Ectodermal cell (in vitro differentiated cells): ENCODE results near the gene FSHB. TPM values are rescaled to one million over a fixed set of nuclear protein-coding genes. Genes with fewer than 3 reads are reported as not detected.
"Not testable (repeated sequence)": the region's sequence is repeated elsewhere in the genome, so short reads cannot be mapped to it uniquely, and the experiment has no call there.

Source experiments
- H3K27ac ChIP-seq: 2 replicates; pipeline ENCODE4 v1.7.0; 2013; ENCODE audit warnings: mild to moderate bottlenecking, low read depth, low read length; ENCODE audit not compliant: insufficient read depth, poor library complexity, severe bottlenecking
- H3K27me3 ChIP-seq: 2 replicates; pipeline ENCODE4 v1.7.0; 2013; ENCODE audit warnings: mild to moderate bottlenecking, low read length; ENCODE audit not compliant: insufficient read depth, control insufficient read depth, poor library complexity, severe bottlenecking
- H3K36me3 ChIP-seq: one replicate; pipeline ENCODE4 v1.7.0; 2013; ENCODE audit warnings: low read length; ENCODE audit not compliant: control insufficient read depth, insufficient read depth
- H3K4me1 ChIP-seq: one replicate; pipeline ENCODE4 v1.7.0; 2013; ENCODE audit warnings: low read length; ENCODE audit not compliant: control insufficient read depth, insufficient read depth
- H3K4me3 ChIP-seq: 2 replicates; pipeline ENCODE4 v1.7.0; 2013; ENCODE audit warnings: low read depth, low read length, control low read depth; ENCODE audit not compliant: insufficient read depth
- H3K9me3 ChIP-seq: 2 replicates; pipeline ENCODE4 v1.7.0; 2013; ENCODE audit warnings: mild to moderate bottlenecking, low read length, moderate library complexity; ENCODE audit not compliant: control insufficient read depth
- WGBS, 2 experiments: methylation state at CpG; one replicate each; pipeline ENCODE4 v1.1.7; 2013; ENCODE audit warnings: missing lambda C conversion rate in 2 of 2; 5-methylcytosine and 5-hydroxymethylcytosine counted together
- polyA plus RNA-seq, 4 experiments: library from polyadenylated mRNA; stranded (reverse); fragments of 50-300 nt; gene quantifications; one replicate each; pipeline ENCODE4 v1.2.3, GENCODE V29; 2013

Gene FSHB
- not detected for polyA plus RNA-seq (2013, experiment 1 of 4)
- not detected for polyA plus RNA-seq (2013, experiment 2 of 4)
- not detected for polyA plus RNA-seq (2013, experiment 3 of 4)
- polyA plus RNA-seq (2013, experiment 4 of 4), result not detected

GRCh38 chr11:30230714-30231113, at the start of gene FSHB:
Gene FSHB (plus strand): TSS chr11:30231014. CDS start chr11:30231903, 889 bp downstream.
- no peak within 1 kb of the TSS for H3K4me3 ChIP-seq
- no peaks in the 10 kb centered on the region for H3K27me3 ChIP-seq
- H3K4me1 ChIP-seq, result no peaks in the 10 kb centered on the region
- H3K27ac ChIP-seq, result no peak within 1 kb of the TSS
- no peaks in the 10 kb centered on the region for H3K36me3 ChIP-seq
- WGBS, 2 experiments, result 93 to 95% methylated on average over 3 of the region's 3 CpGs
- no peaks in the 10 kb centered on the region for H3K9me3 ChIP-seq

GRCh38 chr11:30186748-30187147, 44.1 kb upstream of the FSHB start:
- H3K36me3 ChIP-seq, result no peaks in the 10 kb centered on the region
- WGBS, 2 experiments, result 89 to 93% methylated on average over 2 of the region's 3 CpGs
- H3K9me3 ChIP-seq, result no peaks in the 10 kb centered on the region
- H3K4me3 ChIP-seq, result no peak overlapping the region
- H3K4me1 ChIP-seq, result no peaks in the 10 kb centered on the region
- H3K27ac ChIP-seq, result no peak overlapping the region
- no peaks in the 10 kb centered on the region for H3K27me3 ChIP-seq

- Histone ChIP-seq H3K27me3 (no peaks in the 10 kb centered on the region), H3K27ac (no peak overlapping the region), H3K36me3 (no peaks in the 10 kb centered on the region), H3K4me1 (no peaks in the 10 kb centered on the region), H3K4me3 (no peak overlapping the region), H3K9me3 (no peaks in the 10 kb centered on the region)
These were observed 38.2 kb upstream of the FSHB start for GRCh38 chr11:30192620-30193019.

- H3K27ac ChIP-seq, result no peak overlapping the region
- WGBS, 2 experiments, result 30 to 32% methylated on average over 6 of the region's 6 CpGs
- H3K9me3 ChIP-seq, result no peaks in the 10 kb centered on the region
These were observed 34.2 kb upstream of the FSHB start for GRCh38 chr11:30196400-30197206.

GRCh38 chr11:30197869-30198268, 32.9 kb upstream of the FSHB start:
- Histone ChIP-seq H3K36me3 (no peaks in the 10 kb centered on the region), H3K4me1 (no peaks in the 10 kb centered on the region), H3K9me3 (no peaks in the 10 kb centered on the region), H3K4me3 (no peak overlapping the region), H3K27me3 (no peaks in the 10 kb centered on the region), H3K27ac (no peak overlapping the region)
- 94% methylated on average over 2 of the region's 2 CpGs for WGBS, 2 experiments

More at GRCh38 chr11:30196400-30197206, 34.2 kb upstream of the FSHB start:
- Histone ChIP-seq H3K27me3 (no peaks in the 10 kb centered on the region), H3K4me1 (no peaks in the 10 kb centered on the region), H3K4me3 (no peak overlapping the region), H3K36me3 (no peaks in the 10 kb centered on the region)

GRCh38 chr11:30202989-30203388, 27.8 kb upstream of the FSHB start:
- H3K9me3 ChIP-seq, H3K36me3 ChIP-seq, H3K27ac ChIP-seq, H3K4me3 ChIP-seq, H3K27me3 ChIP-seq, H3K4me1 ChIP-seq: not testable (repeated sequence)
- WGBS, 2 experiments, result 92 to 93% methylated on average over 4 to 5 of the region's 6 CpGs

- 67 to 81% methylated on average over 1 of the region's 1 CpG for WGBS, 2 experiments
- no peak overlapping the region for H3K27ac ChIP-seq
These were observed 27.0 kb upstream of the FSHB start for GRCh38 chr11:30203850-30204249.

GRCh38 chr11:30206249-30206996, 24.4 kb upstream of the FSHB start:
- Histone ChIP-seq H3K36me3 (no peaks in the 10 kb centered on the region), H3K27me3 (no peaks in the 10 kb centered on the region), H3K9me3 (no peaks in the 10 kb centered on the region), H3K4me3 (no peak overlapping the region), H3K27ac (no peak overlapping the region), H3K4me1 (no peaks in the 10 kb centered on the region)
- WGBS, 2 experiments, result 96% methylated on average over 5 of the region's 5 CpGs

More at GRCh38 chr11:30203850-30204249, 27.0 kb upstream of the FSHB start:
- Histone ChIP-seq H3K9me3 (no peaks in the 10 kb centered on the region), H3K27me3 (no peaks in the 10 kb centered on the region), H3K4me3 (no peak overlapping the region), H3K4me1 (no peaks in the 10 kb centered on the region), H3K36me3 (no peaks in the 10 kb centered on the region)

- H3K36me3 ChIP-seq, result no peaks in the 10 kb centered on the region
- no peaks in the 10 kb centered on the region for H3K4me1 ChIP-seq
- WGBS, 2 experiments, result 85 to 88% methylated on average over 2 of the region's 2 CpGs
- H3K27me3 ChIP-seq, result no peaks in the 10 kb centered on the region
- H3K27ac ChIP-seq, result no peak overlapping the region
- no peaks in the 10 kb centered on the region for H3K9me3 ChIP-seq
- no peak overlapping the region for H3K4me3 ChIP-seq
These were observed 20.5 kb upstream of the FSHB start for GRCh38 chr11:30210357-30210756.

- H3K27me3 ChIP-seq, result no peaks in the 10 kb centered on the region
- no peaks in the 10 kb centered on the region for H3K9me3 ChIP-seq
- 84 to 91% methylated on average over 2 of the region's 2 CpGs for WGBS, 2 experiments
- H3K27ac ChIP-seq, result no peak overlapping the region
- no peak overlapping the region for H3K4me3 ChIP-seq
- H3K36me3 ChIP-seq, result no peaks in the 10 kb centered on the region
- H3K4me1 ChIP-seq, result no peaks in the 10 kb centered on the region
These were observed 14.3 kb upstream of the FSHB start for GRCh38 chr11:30216534-30216933.
